Kidney (tissue), 14 donors: ENCODE measurements around the gene CDK5RAP2. TPM values are rescaled to one million over a fixed set of nuclear protein-coding genes. Genes with fewer than 3 reads are reported as not detected.

Experiments used
- DNase-seq, 5 donors: peaks; one replicate each; pipeline ENCODE4 v3.0.0-alpha.2; 2013 to 2020
- FAIRE-seq: peaks from 2 replicates; lab custom pipeline; 2012; peaks lifted over from hg19 to GRCh38; lab: Jason Lieb, UNC
- H3K27ac ChIP-seq, 2 donors: one replicate each; pipeline ENCODE4 v1.7.0; 2013; ENCODE audit warnings: low read depth in 2 of 2, low read length in 2 of 2, inconsistent platforms in 1 of 2
- H3K27me3 ChIP-seq: one replicate; pipeline ENCODE4 v1.7.1; 2013; ENCODE audit warnings: low read length, inconsistent platforms; ENCODE audit not compliant: control insufficient read depth, insufficient read depth
- H3K36me3 ChIP-seq, 3 donors: one replicate each; pipeline versions ENCODE4 v1.7.0 to v1.7.1; 2013; ENCODE audit warnings: low read length in 3 of 3, control low read depth in 1 of 3, inconsistent platforms in 1 of 3; ENCODE audit not compliant: insufficient read depth in 3 of 3, control insufficient read depth in 2 of 3
- H3K4me1 ChIP-seq, 3 donors: one replicate each; pipeline versions ENCODE4 v1.7.0 to v1.7.1; 2013; ENCODE audit warnings: low read length in 3 of 3, inconsistent platforms in 1 of 3, low read depth in 1 of 3; ENCODE audit not compliant: control insufficient read depth in 2 of 3, insufficient read depth in 2 of 3
- H3K4me3 ChIP-seq, 3 donors: one replicate each; pipeline versions ENCODE4 v1.7.0 to v1.8.1; 2013; ENCODE audit warnings: low read length in 3 of 3, control low read depth in 1 of 3, inconsistent platforms in 1 of 3
- H3K9ac ChIP-seq, 3 donors: one replicate each; pipeline versions ENCODE4 v1.7.0 to v1.7.1; 2013; ENCODE audit warnings: low read length in 3 of 3, control low read depth in 1 of 3, inconsistent platforms in 1 of 3
- H3K9me3 ChIP-seq, 3 donors: one replicate each; pipeline versions ENCODE4 v1.7.0 to v1.7.1; 2013; ENCODE audit warnings: low read length in 3 of 3, control low read depth in 1 of 3, inconsistent platforms in 1 of 3; ENCODE audit not compliant: control insufficient read depth in 2 of 3, insufficient read depth in 1 of 3
- CTCF ChIP-seq: IDR thresholded peaks from 3 replicates; pipeline ENCODE4 v1.5.1; 2012; ENCODE audit warnings: mild to moderate bottlenecking, moderate library complexity, borderline replicate concordance; ENCODE audit not compliant: insufficient read depth; ENCODE audit errors: extremely low read depth
- intact Hi-C: fragments of 100-400 bp; cut with DNase I; formaldehyde crosslinking; loops from one replicate; pipeline ENCODE4 v1.11.1; 2022
- polyA plus RNA-seq: library from polyadenylated mRNA; stranded (reverse); fragments of 350-450 nt; fragmentation: Illumina TruSeq; extraction: RNeasy Lipid Tissue Mini Kit (QIAGEN cat#74804); gene quantifications from one replicate; pipeline ENCODE4 v1.2.3, GENCODE V29; 2014; ENCODE audit warnings: low read depth, low replicate concordance; ENCODE audit not compliant: insufficient read depth
- total RNA-seq: library from RNA; stranded (reverse); fragmentation: NEBNext Ultra II Directional; extraction: Animal tissue kit (Norgen Biotek cat#: 25700); gene quantifications from one replicate; pipeline ENCODE4 v1.2.1, GENCODE V29; 2021
- donor health status: control.
- donor health status: control.
- donor health status: control.
- donor health status: control.
- donor health status: control.
- donor health status: DM: yes; HTN: yes; CAD: no.
- donor health status: Normal renal cell carcinoma (clear cell type).

The CDK5RAP2 gene
- total and polyA plus RNA-seq, 2 donors from 2014 or later: 20.9 to 35.3 TPM

DNA sequence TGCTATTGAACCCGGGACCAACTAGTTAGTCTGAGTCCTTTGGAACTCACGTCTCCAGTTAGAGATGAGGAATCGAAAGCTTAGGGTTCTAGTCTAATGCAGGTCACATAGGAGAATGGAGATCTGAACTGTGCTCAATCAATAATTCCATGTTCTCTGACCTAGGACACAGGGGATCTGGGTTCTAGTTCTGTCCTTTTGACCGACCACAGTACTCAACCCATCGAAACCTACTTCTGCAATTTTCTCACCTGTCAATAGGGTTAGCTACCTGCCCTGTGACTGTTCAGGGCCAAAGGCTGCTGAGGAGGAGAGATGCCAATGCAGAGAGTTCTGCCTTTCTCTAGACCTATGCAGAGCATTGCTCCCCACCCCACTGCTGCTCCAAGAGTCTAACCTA, 187.7 kb downstream of the CDK5RAP2 start:
- Histone ChIP-seq H3K27ac (peak overlapping the region in 1 of 2 donors; percentile 75), H3K36me3 (peaks cover 2 to 9% (median 4%) of the 10 kb centered on the region in 3 donors), H3K9me3 (no peaks in the 10 kb centered on the region), H3K4me1 (peaks cover 0 to 3% (median 1%) of the 10 kb centered on the region in 3 donors), H3K9ac (no peak overlapping the region), H3K27me3 (no peaks in the 10 kb centered on the region), H3K4me3 (no peak overlapping the region)
- TF ChIP-seq CTCF: no peak
- intact Hi-C loops: no loop called here
- no peak for FAIRE-seq
- no peak for DNase-seq

GRCh38 chr9:120391691-120392090, 188.3 kb downstream of the CDK5RAP2 start:
- Histone ChIP-seq H3K36me3 (peaks cover 2 to 9% (median 4%) of the 10 kb centered on the region in 3 donors), H3K27ac (no peak overlapping the region), H3K4me3 (no peak overlapping the region), H3K9me3 (no peaks in the 10 kb centered on the region), H3K4me1 (peaks cover 0 to 7% (median 5%) of the 10 kb centered on the region in 3 donors), H3K9ac (no peak overlapping the region), H3K27me3 (no peaks in the 10 kb centered on the region)
- TF ChIP-seq CTCF: no peak
- intact Hi-C loops: no loop called here
- FAIRE-seq (no peak), DNase-seq (no peak)

- FAIRE-seq (no peak), DNase-seq (no peak)
- Histone ChIP-seq H3K27ac (no peak overlapping the region), H3K9me3 (no peaks in the 10 kb centered on the region), H3K9ac (no peak overlapping the region), H3K36me3 (peaks cover 2 to 9% (median 4%) of the 10 kb centered on the region in 3 donors), H3K4me1 (peaks cover 0 to 14% (median 9%) of the 10 kb centered on the region in 3 donors), H3K27me3 (no peaks in the 10 kb centered on the region), H3K4me3 (no peak overlapping the region)
- no peak for TF ChIP-seq CTCF
- intact Hi-C loops: no loop called here
Measured at GRCh38 chr9:120390637-120391190, 189.3 kb downstream of the CDK5RAP2 start.
